Measurements from ENCODE around the gene TSPAN5. TPM values are rescaled to one million over a fixed set of nuclear protein-coding genes. Genes with fewer than 3 reads are reported as not detected.

The TSPAN5 gene
- total RNA-seq, 2 donors from 2014 or later, result 7.9 to 48.5 TPM

- TF ChIP-seq CTCF (IDR thresholded peaks at IDR 0.05) (no peak), POLR2A (IDR thresholded peaks at IDR 0.05) (no peak), POLR2AphosphoS5 (IDR thresholded peaks at IDR 0.05) (no peak)
- intact Hi-C loops (cut with DNase I), result loop anchor here (10.0 kb wide), 1 partner anchor 268 kb away; the partner anchor contains the start of gene EIF4E
- Histone ChIP-seq H3K4me1 (replicated peaks) (no peaks in the 10 kb centered on the region), H3K9me3 (no peaks in the 10 kb centered on the region), H3K4me3 (peak overlapping the region; percentile 50 to 63), H3K36me3 (no peaks in the 10 kb centered on the region), H3K27me3 (replicated peaks; ENCODE audit: insufficient read depth) (no peaks in the 10 kb centered on the region), H3K27ac (no peak overlapping the region)
- WGBS, result 33% methylated on average over 6 of the region's 6 CpGs
- DNase-seq (ENCODE audit: low spot score), result no peak
These were observed 1.5 kb downstream of the TSPAN5 start for GRCh38 chr4:98656886-98657285.

GRCh38 chr4:98656443-98656842 lies 2.0 kb downstream of the TSPAN5 start:
- no peak overlapping the region for H3K4me3 ChIP-seq
- DNase-seq (ENCODE audit: low spot score), result no peak
- H3K27me3 ChIP-seq (replicated peaks; ENCODE audit: insufficient read depth), result no peaks in the 10 kb centered on the region
- intact Hi-C loops (cut with DNase I), result loop anchor here (10.0 kb wide), 1 partner anchor 268 kb away; the partner anchor contains the start of gene EIF4E
- TF ChIP-seq POLR2AphosphoS5 (IDR thresholded peaks at IDR 0.05), result no peak
- TF ChIP-seq CTCF (IDR thresholded peaks at IDR 0.05), result no peak
- no peak for TF ChIP-seq POLR2A (IDR thresholded peaks at IDR 0.05)
- H3K36me3 ChIP-seq, result no peaks in the 10 kb centered on the region
- no peaks in the 10 kb centered on the region for H3K9me3 ChIP-seq
- 77% methylated on average over 5 of the region's 5 CpGs for WGBS
- H3K27ac ChIP-seq, result no peak overlapping the region
- H3K4me1 ChIP-seq (replicated peaks), result no peaks in the 10 kb centered on the region

GRCh38 chr4:98653890-98654867 lies 4.2 kb downstream of the TSPAN5 start:
- WGBS, result 39% methylated on average over 5 of the region's 5 CpGs
- no peak for DNase-seq (ENCODE audit: low spot score)
- TF ChIP-seq POLR2A (IDR thresholded peaks at IDR 0.05) (no peak), POLR2AphosphoS5 (IDR thresholded peaks at IDR 0.05) (no peak), CTCF (IDR thresholded peaks at IDR 0.05) (no peak)
- no peaks in the 10 kb centered on the region for H3K27me3 ChIP-seq (replicated peaks; ENCODE audit: insufficient read depth)
- no peaks in the 10 kb centered on the region for H3K36me3 ChIP-seq
- H3K4me3 ChIP-seq, result no peak overlapping the region
- no peaks in the 10 kb centered on the region for H3K9me3 ChIP-seq
- peak overlapping the region; percentile 6 to 34 for H3K27ac ChIP-seq
- H3K4me1 ChIP-seq (replicated peaks), result no peaks in the 10 kb centered on the region
- intact Hi-C loops (cut with DNase I), result loop anchor here (10.0 kb wide), 1 partner anchor 271 kb away; the partner anchor contains the start of gene EIF4E

- H3K27ac ChIP-seq, result no peak overlapping the region
- TF ChIP-seq POLR2A (IDR thresholded peaks at IDR 0.05), result no peak
- TF ChIP-seq CTCF (IDR thresholded peaks at IDR 0.05), result no peak
- intact Hi-C loops (cut with DNase I), result loop anchor here (10.0 kb wide), 1 partner anchor 272 kb away; the partner anchor contains the start of gene EIF4E
- H3K27me3 ChIP-seq (replicated peaks; ENCODE audit: insufficient read depth), result no peaks in the 10 kb centered on the region
- WGBS, result 78% methylated on average over 3 of the region's 3 CpGs
- no peaks in the 10 kb centered on the region for H3K4me1 ChIP-seq (replicated peaks)
- H3K4me3 ChIP-seq, result no peak overlapping the region
- no peaks in the 10 kb centered on the region for H3K9me3 ChIP-seq
- DNase-seq (ENCODE audit: low spot score), result no peak
- H3K36me3 ChIP-seq, result no peaks in the 10 kb centered on the region
These were observed 5.4 kb downstream of the TSPAN5 start for GRCh38 chr4:98652996-98653395.

Measured in prostate gland (tissue), 2 donors.